ENCODE measurements around the gene NPB. TPM values are rescaled to one million over a fixed set of nuclear protein-coding genes. Genes with fewer than 3 reads are reported as not detected.

The NPB gene
- total RNA-seq, 3 donors from 2014 or later (not counting 1 experiment from before 2014, with no cell fraction given) = 0.18 to 0.31 TPM; not detected in 1

- H3K9me3 ChIP-seq (ENCODE audit: control insufficient read depth, insufficient read depth, low read length) = no peaks in the 10 kb centered on the region
- peaks cover 26% of the 10 kb centered on the region for H3K36me3 ChIP-seq (ENCODE audit: control insufficient read depth, insufficient read depth, low read length)
- DNase-seq = no peak
- peaks cover 18% of the 10 kb centered on the region for H3K4me1 ChIP-seq (ENCODE audit: control insufficient read depth, insufficient read depth, low read length)
- Mint-ChIP-seq H3K9me3 (no peaks in the 10 kb centered on the region), H3K27me3 (ENCODE audit: low read depth in 2 of 2) (no peaks in the 10 kb centered on the region), H3K27ac (no peak overlapping the region), H3K4me1 (peaks cover 0 to 15% of the 10 kb centered on the region in 2 donors), H3K4me3 (no peak overlapping the region), H3K36me3 (no peaks in the 10 kb centered on the region)
- no peak overlapping the region for H3K4me3 ChIP-seq (ENCODE audit: low read length)
- intact Hi-C loops (cut with micrococcal nuclease) = no loop called here
- ATAC-seq = no peak
- H3K27ac ChIP-seq (ENCODE audit: low read length) = no peak overlapping the region
- no peak for TF ChIP-seq CTCF (IDR thresholded peaks at IDR 0.05)
- peaks cover 3% of the 10 kb centered on the region for H3K27me3 ChIP-seq (ENCODE audit: control insufficient read depth, insufficient read depth, low read length)
- WGBS (ENCODE audit: insufficient coverage) = 96% methylated on average over 26 of the region's 26 CpGs
These were observed 5.4 kb downstream of the NPB start for GRCh38 chr17:81907219-81908145.

GRCh38 chr17:81908793-81909192 is 6.8 kb downstream of the NPB start:
- Mint-ChIP-seq H3K4me1 (peaks cover 5 to 21% of the 10 kb centered on the region in 2 donors), H3K36me3 (no peaks in the 10 kb centered on the region), H3K4me3 (no peak overlapping the region), H3K27ac (no peak overlapping the region), H3K9me3 (no peaks in the 10 kb centered on the region), H3K27me3 (ENCODE audit: low read depth in 2 of 2) (no peaks in the 10 kb centered on the region)
- Histone ChIP-seq H3K36me3 (ENCODE audit: control insufficient read depth, insufficient read depth, low read length) (peaks cover 39% of the 10 kb centered on the region), H3K4me1 (ENCODE audit: control insufficient read depth, insufficient read depth, low read length) (peaks cover 18% of the 10 kb centered on the region), H3K9me3 (ENCODE audit: control insufficient read depth, insufficient read depth, low read length) (no peaks in the 10 kb centered on the region), H3K27ac (ENCODE audit: low read length) (no peak overlapping the region), H3K27me3 (ENCODE audit: control insufficient read depth, insufficient read depth, low read length) (no peaks in the 10 kb centered on the region), H3K4me3 (ENCODE audit: low read length) (no peak overlapping the region)
- WGBS (ENCODE audit: insufficient coverage) = 97% methylated on average over 11 of the region's 11 CpGs
- intact Hi-C loops (cut with micrococcal nuclease) = no loop called here
- DNase-seq = no peak
- ATAC-seq = no peak
- no peak for TF ChIP-seq CTCF (IDR thresholded peaks at IDR 0.05)

- no peaks in the 10 kb centered on the region for H3K27me3 ChIP-seq (ENCODE audit: control insufficient read depth, insufficient read depth, low read length)
- DNase-seq (no peak), ATAC-seq (no peak)
- TF ChIP-seq CTCF (IDR thresholded peaks at IDR 0.05) = no peak
- peaks cover 43% of the 10 kb centered on the region for H3K36me3 ChIP-seq (ENCODE audit: control insufficient read depth, insufficient read depth, low read length)
- peaks cover 18% of the 10 kb centered on the region for H3K4me1 ChIP-seq (ENCODE audit: control insufficient read depth, insufficient read depth, low read length)
- H3K4me3 ChIP-seq (ENCODE audit: low read length) = no peak overlapping the region
- intact Hi-C loops (cut with micrococcal nuclease) = no loop called here
- H3K9me3 ChIP-seq (ENCODE audit: control insufficient read depth, insufficient read depth, low read length) = no peaks in the 10 kb centered on the region
- no peak overlapping the region for H3K27ac ChIP-seq (ENCODE audit: low read length)
- H3K36me3 Mint-ChIP-seq = no peaks in the 10 kb centered on the region
- H3K27me3 Mint-ChIP-seq (ENCODE audit: low read depth in 2 of 2) = no peaks in the 10 kb centered on the region
- no peak overlapping the region for H3K27ac Mint-ChIP-seq
- H3K4me3 Mint-ChIP-seq = no peak overlapping the region
- H3K9me3 Mint-ChIP-seq = no peaks in the 10 kb centered on the region
- WGBS (ENCODE audit: insufficient coverage) = 97% methylated on average over 12 of the region's 12 CpGs
- H3K4me1 Mint-ChIP-seq = peaks cover 5 to 21% of the 10 kb centered on the region in 2 donors
These were observed 7.2 kb downstream of the NPB start for GRCh38 chr17:81909231-81909630.
